Activated naive CD4-positive, alpha-beta T cell treated with anti-CD3 and anti-CD28 coated beads, Interleukin-2, amount 50 U/mL, for 24 hours (primary cell): ENCODE results near the gene NPFFR1.

Source experiments
- H3K27ac Mint-ChIP-seq: one replicate; pipeline ENCODE4 v1.8.0; 2021; ENCODE audit warnings: mild to moderate bottlenecking, mixed read lengths
- H3K27me3 Mint-ChIP-seq: one replicate; pipeline ENCODE4 v1.8.0; 2021; ENCODE audit warnings: mixed read lengths
- H3K36me3 Mint-ChIP-seq: one replicate; pipeline ENCODE4 v1.8.0; 2021; ENCODE audit warnings: mixed read lengths
- H3K4me1 Mint-ChIP-seq: one replicate; pipeline ENCODE4 v1.8.0; 2021; ENCODE audit warnings: mixed read lengths
- H3K4me3 Mint-ChIP-seq: one replicate; pipeline ENCODE4 v1.8.0; 2021; ENCODE audit warnings: mild to moderate bottlenecking, mixed read lengths
- H3K9me3 Mint-ChIP-seq: one replicate; pipeline ENCODE4 v1.8.0; 2021; ENCODE audit warnings: mixed read lengths

NPFFR1 gene

GRCh38 chr10:70320751-70321150 is 36.9 kb upstream of the NPFFR1 start:
- H3K27me3 Mint-ChIP-seq, result no peaks in the 10 kb centered on the region
- no peak overlapping the region for H3K4me3 Mint-ChIP-seq
- peaks cover 15% of the 10 kb centered on the region for H3K4me1 Mint-ChIP-seq
- no peaks in the 10 kb centered on the region for H3K36me3 Mint-ChIP-seq
- H3K27ac Mint-ChIP-seq, result no peak overlapping the region
- H3K9me3 Mint-ChIP-seq, result no peaks in the 10 kb centered on the region

GRCh38 chr10:70319824-70320223 is 36.0 kb upstream of the NPFFR1 start:
- Mint-ChIP-seq H3K27ac (no peak overlapping the region), H3K36me3 (peaks cover 2% of the 10 kb centered on the region), H3K4me1 (peaks cover 13% of the 10 kb centered on the region), H3K9me3 (no peaks in the 10 kb centered on the region), H3K27me3 (no peaks in the 10 kb centered on the region), H3K4me3 (no peak overlapping the region)

- Mint-ChIP-seq H3K4me3 (no peak overlapping the region), H3K4me1 (peaks cover 13% of the 10 kb centered on the region), H3K27ac (no peak overlapping the region), H3K9me3 (no peaks in the 10 kb centered on the region), H3K36me3 (peaks cover 6% of the 10 kb centered on the region), H3K27me3 (no peaks in the 10 kb centered on the region)
Measured at GRCh38 chr10:70319183-70319582, 35.4 kb upstream of the NPFFR1 start.

- Mint-ChIP-seq H3K27me3 (no peaks in the 10 kb centered on the region), H3K36me3 (peaks cover 6% of the 10 kb centered on the region), H3K4me1 (peaks cover 3% of the 10 kb centered on the region), H3K4me3 (no peak overlapping the region), H3K9me3 (no peaks in the 10 kb centered on the region), H3K27ac (no peak overlapping the region)
Measured at GRCh38 chr10:70317943-70318318, 34.1 kb upstream of the NPFFR1 start.

- no peaks in the 10 kb centered on the region for H3K4me1 Mint-ChIP-seq
- no peak overlapping the region for H3K27ac Mint-ChIP-seq
Measured at GRCh38 chr10:70317272-70317942, 33.6 kb upstream of the NPFFR1 start.

GRCh38 chr10:70315815-70316214 is 32.0 kb upstream of the NPFFR1 start:
- Mint-ChIP-seq H3K27ac (no peak overlapping the region), H3K27me3 (no peaks in the 10 kb centered on the region), H3K4me3 (no peak overlapping the region), H3K36me3 (peaks cover 6% of the 10 kb centered on the region), H3K9me3 (no peaks in the 10 kb centered on the region), H3K4me1 (no peaks in the 10 kb centered on the region)

More at GRCh38 chr10:70317272-70317942, 33.6 kb upstream of the NPFFR1 start:
- no peaks in the 10 kb centered on the region for H3K9me3 Mint-ChIP-seq
- H3K36me3 Mint-ChIP-seq, result peaks cover 6% of the 10 kb centered on the region
- H3K27me3 Mint-ChIP-seq, result no peaks in the 10 kb centered on the region
- no peak overlapping the region for H3K4me3 Mint-ChIP-seq

GRCh38 chr10:70315276-70315675 is 31.5 kb upstream of the NPFFR1 start:
- H3K9me3 Mint-ChIP-seq, result no peaks in the 10 kb centered on the region
- no peak overlapping the region for H3K4me3 Mint-ChIP-seq
- H3K27ac Mint-ChIP-seq, result no peak overlapping the region
- H3K4me1 Mint-ChIP-seq, result no peaks in the 10 kb centered on the region
- no peaks in the 10 kb centered on the region for H3K27me3 Mint-ChIP-seq
- peaks cover 6% of the 10 kb centered on the region for H3K36me3 Mint-ChIP-seq

- Mint-ChIP-seq H3K4me1 (no peaks in the 10 kb centered on the region), H3K36me3 (peaks cover 6% of the 10 kb centered on the region), H3K4me3 (no peak overlapping the region), H3K9me3 (no peaks in the 10 kb centered on the region), H3K27me3 (no peaks in the 10 kb centered on the region), H3K27ac (no peak overlapping the region)
Measured at GRCh38 chr10:70312972-70313371, 29.2 kb upstream of the NPFFR1 start.

- Mint-ChIP-seq H3K36me3 (peaks cover 6% of the 10 kb centered on the region), H3K9me3 (no peaks in the 10 kb centered on the region), H3K27ac (no peak overlapping the region), H3K27me3 (no peaks in the 10 kb centered on the region), H3K4me3 (no peak overlapping the region), H3K4me1 (no peaks in the 10 kb centered on the region)
Measured at GRCh38 chr10:70312249-70312648, 28.4 kb upstream of the NPFFR1 start.

GRCh38 chr10:70311698-70312097 is 27.9 kb upstream of the NPFFR1 start:
- H3K4me1 Mint-ChIP-seq, result no peaks in the 10 kb centered on the region
- no peaks in the 10 kb centered on the region for H3K27me3 Mint-ChIP-seq
- no peak overlapping the region for H3K27ac Mint-ChIP-seq
- H3K4me3 Mint-ChIP-seq, result no peak overlapping the region
- peaks cover 6% of the 10 kb centered on the region for H3K36me3 Mint-ChIP-seq
- no peaks in the 10 kb centered on the region for H3K9me3 Mint-ChIP-seq

- H3K27ac Mint-ChIP-seq, result no peak overlapping the region
- no peak overlapping the region for H3K4me3 Mint-ChIP-seq
- H3K27me3 Mint-ChIP-seq, result no peaks in the 10 kb centered on the region
- no peaks in the 10 kb centered on the region for H3K4me1 Mint-ChIP-seq
- peaks cover 4% of the 10 kb centered on the region for H3K36me3 Mint-ChIP-seq
- H3K9me3 Mint-ChIP-seq, result no peaks in the 10 kb centered on the region
Measured at GRCh38 chr10:70309661-70310060, 25.9 kb upstream of the NPFFR1 start.

- no peak overlapping the region for H3K4me3 Mint-ChIP-seq
- no peaks in the 10 kb centered on the region for H3K4me1 Mint-ChIP-seq
- H3K27me3 Mint-ChIP-seq, result no peaks in the 10 kb centered on the region
- H3K27ac Mint-ChIP-seq, result no peak overlapping the region
- no peaks in the 10 kb centered on the region for H3K36me3 Mint-ChIP-seq
- H3K9me3 Mint-ChIP-seq, result no peaks in the 10 kb centered on the region
Measured at GRCh38 chr10:70308121-70309060, 24.6 kb upstream of the NPFFR1 start.

- Mint-ChIP-seq H3K4me3 (no peak overlapping the region), H3K4me1 (no peaks in the 10 kb centered on the region), H3K27me3 (no peaks in the 10 kb centered on the region), H3K9me3 (no peaks in the 10 kb centered on the region), H3K36me3 (no peaks in the 10 kb centered on the region), H3K27ac (no peak overlapping the region)
Measured at GRCh38 chr10:70306886-70307520, 23.2 kb upstream of the NPFFR1 start.

- no peak overlapping the region for H3K27ac Mint-ChIP-seq
- H3K4me1 Mint-ChIP-seq, result no peaks in the 10 kb centered on the region
- no peaks in the 10 kb centered on the region for H3K36me3 Mint-ChIP-seq
- no peaks in the 10 kb centered on the region for H3K27me3 Mint-ChIP-seq
- no peaks in the 10 kb centered on the region for H3K9me3 Mint-ChIP-seq
- no peak overlapping the region for H3K4me3 Mint-ChIP-seq
Measured at GRCh38 chr10:70306181-70306705, 22.4 kb upstream of the NPFFR1 start.

- Mint-ChIP-seq H3K27me3 (no peaks in the 10 kb centered on the region), H3K4me3 (no peak overlapping the region), H3K9me3 (no peaks in the 10 kb centered on the region), H3K27ac (no peak overlapping the region), H3K4me1 (no peaks in the 10 kb centered on the region), H3K36me3 (no peaks in the 10 kb centered on the region)
Measured at GRCh38 chr10:70303730-70304129, 19.9 kb upstream of the NPFFR1 start.

- Mint-ChIP-seq H3K27ac (no peak overlapping the region), H3K9me3 (no peaks in the 10 kb centered on the region), H3K27me3 (no peaks in the 10 kb centered on the region), H3K4me3 (no peak overlapping the region), H3K4me1 (no peaks in the 10 kb centered on the region), H3K36me3 (no peaks in the 10 kb centered on the region)
Measured at GRCh38 chr10:70302292-70302691, 18.5 kb upstream of the NPFFR1 start.
